Thyroid gland (tissue), 4 donors: ENCODE measurements around the gene C10orf90. TPM values are rescaled to one million over a fixed set of nuclear protein-coding genes. Genes with fewer than 3 reads are reported as not detected.

ENCODE experiments used
- DNase-seq, 2 donors: peaks; one replicate each; pipeline ENCODE4 v3.0.0-alpha.2; 2019
- H3K27ac ChIP-seq, 3 donors: fragments of 200-600 bp; sonication (generic); 1 replicate in 2 of 3; 2 replicates in 1 of 3; pipeline ENCODE4 v1.5.1; 2016 to 2019; ENCODE audit warnings: mild to moderate bottlenecking in 1 of 3, moderate library complexity in 1 of 3
- H3K27me3 ChIP-seq: fragments of 200-600 bp; sonication (generic); one replicate; pipeline ENCODE4 v1.5.1; 2019
- H3K36me3 ChIP-seq, 2 donors: fragments of 200-600 bp; sonication (generic); one replicate each; pipeline ENCODE4 v1.5.1; 2016 to 2019
- H3K4me1 ChIP-seq, 2 donors: fragments of 200-600 bp; sonication (generic); one replicate each; pipeline ENCODE4 v1.5.1; 2017 to 2019
- H3K4me3 ChIP-seq, 3 donors: fragments of 200-600 bp; sonication (generic); replicated peaks in 1 of 3; 1 replicate in 2 of 3; 2 replicates in 1 of 3; pipeline ENCODE4 v1.5.1; 2016; ENCODE audit warnings: mild to moderate bottlenecking in 1 of 3
- H3K9me3 ChIP-seq: fragments of 200-600 bp; sonication (generic); one replicate; pipeline ENCODE4 v1.5.1; 2017
- CTCF ChIP-seq, 6 experiments: fragments of 200-600 bp in 3 of 6; fragments of 450-650 bp in 3 of 6; sonication (generic) in 3 of 6; IDR thresholded peaks; one replicate each; pipeline ENCODE4 v1.5.1; 2016 to 2019; ENCODE audit warnings: antibody characterized with exemption in 6 of 6, mild to moderate bottlenecking in 2 of 6, inconsistent platforms in 1 of 6, moderate library complexity in 1 of 6
- POLR2A ChIP-seq, 2 donors: fragments of 450-650 bp; IDR thresholded peaks; one replicate each; pipeline ENCODE4 v1.6.1; 2017; ENCODE audit warnings: antibody characterized with exemption in 2 of 2, mild to moderate bottlenecking in 2 of 2, moderate library complexity in 1 of 2
- WGBS, 2 donors: methylation state at CpG; one replicate each; pipeline ENCODE4 v1.1.5; 2017; 5-methylcytosine and 5-hydroxymethylcytosine counted together
- intact Hi-C: fragments of 100-400 bp; cut with DNase I; formaldehyde crosslinking; loops from one replicate; pipeline ENCODE4 v1.15.1; 2023
- total RNA-seq, 4 donors: library from RNA; depleted of rRNA; stranded (reverse); fragments of >200 nt; gene quantifications; one replicate each; pipeline ENCODE4 v1.2.3, GENCODE V29; 2016

Gene C10orf90
- total RNA-seq, 4 donors from 2014 or later, result 0.45 to 5.1 (median 2.0) TPM

DNA sequence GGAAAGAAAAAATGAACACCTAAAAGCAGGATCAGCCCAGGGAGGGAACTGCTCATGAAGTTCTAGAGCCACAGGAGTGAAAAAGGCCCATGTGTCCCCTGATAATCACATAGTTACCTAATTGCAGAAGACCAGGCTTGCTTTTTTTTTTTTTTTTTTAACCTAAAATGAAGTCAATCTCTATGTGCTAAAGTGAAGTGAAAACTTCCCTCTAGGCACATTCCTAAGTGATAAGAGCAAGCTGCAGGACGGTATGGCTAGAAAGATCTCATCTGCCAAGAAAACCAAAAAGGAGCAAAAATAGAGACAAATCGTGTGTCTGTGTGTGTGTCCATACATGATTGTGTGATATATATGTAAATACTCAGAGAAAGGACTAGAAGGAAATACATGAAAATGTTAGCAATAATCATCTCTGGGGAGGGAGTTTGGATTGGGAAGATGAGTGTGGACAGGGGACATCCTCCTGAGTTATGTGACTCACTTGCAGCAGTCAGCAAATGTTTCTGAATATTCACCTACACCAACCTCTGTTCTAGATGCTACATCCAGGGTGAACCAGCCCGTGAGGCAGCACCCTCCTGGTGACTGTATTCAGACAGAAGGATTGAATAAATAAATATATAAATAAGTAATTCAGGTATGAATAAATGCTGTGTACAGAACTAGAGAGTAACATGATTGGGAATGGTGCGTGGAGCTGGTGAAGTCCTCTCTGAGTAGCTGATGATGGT, 76.4 kb downstream of the C10orf90 start:
- Histone ChIP-seq H3K27ac (no peak overlapping the region), H3K27me3 (no peaks in the 10 kb centered on the region), H3K36me3 (no peaks in the 10 kb centered on the region), H3K4me1 (no peaks in the 10 kb centered on the region), H3K9me3 (no peaks in the 10 kb centered on the region), H3K4me3 (no peak overlapping the region)
- intact Hi-C loops, result no loop called here
- DNase-seq, result no peak
- WGBS, 2 donors, result 86 to 92% methylated on average over 4 of the region's 4 CpGs
- TF ChIP-seq POLR2A (IDR thresholded peaks at IDR 0.05) (no peak), CTCF (IDR thresholded peaks at IDR 0.05) (no peak)

DNA sequence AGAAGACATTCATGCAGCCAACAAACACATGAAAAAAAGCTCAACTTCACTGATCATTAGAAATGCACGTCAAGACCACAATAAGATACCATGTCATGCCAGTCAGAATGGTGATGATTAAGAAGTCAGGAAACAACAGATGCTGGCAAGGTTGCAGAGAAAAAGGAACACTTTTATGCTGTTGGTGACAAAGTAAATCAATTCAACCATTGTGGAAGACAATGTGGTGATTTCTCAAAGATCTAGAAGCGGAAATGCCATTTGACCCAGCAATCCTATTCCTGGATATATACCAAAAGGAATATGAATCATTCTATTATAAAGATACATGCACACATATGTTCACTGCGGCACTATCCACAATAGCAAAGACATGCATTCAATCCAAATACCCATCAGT, 77.6 kb downstream of the C10orf90 start:
- no peaks in the 10 kb centered on the region for H3K4me1 ChIP-seq
- intact Hi-C loops, result no loop called here
- H3K27ac ChIP-seq, result no peak overlapping the region
- DNase-seq, result no peak
- H3K27me3 ChIP-seq, result no peaks in the 10 kb centered on the region
- H3K36me3 ChIP-seq, result no peaks in the 10 kb centered on the region
- H3K4me3 ChIP-seq, result no peak overlapping the region
- 93 to 94% methylated on average over 3 of the region's 3 CpGs for WGBS, 2 donors
- TF ChIP-seq CTCF (IDR thresholded peaks at IDR 0.05) (no peak), POLR2A (IDR thresholded peaks at IDR 0.05) (no peak)
- no peaks in the 10 kb centered on the region for H3K9me3 ChIP-seq

- Histone ChIP-seq H3K36me3 (no peaks in the 10 kb centered on the region), H3K9me3 (no peaks in the 10 kb centered on the region), H3K27me3 (no peaks in the 10 kb centered on the region), H3K4me1 (no peaks in the 10 kb centered on the region), H3K27ac (no peak overlapping the region), H3K4me3 (no peak overlapping the region)
- WGBS, 2 donors, result 97% methylated on average over 4 of the region's 4 CpGs; no CpG with 5 or more reads in 1 of the 2 donors
- intact Hi-C loops, result no loop called here
- TF ChIP-seq CTCF (IDR thresholded peaks at IDR 0.05), result no peak
- no peak for TF ChIP-seq POLR2A (IDR thresholded peaks at IDR 0.05)
- DNase-seq, result no peak
These were observed 82.5 kb downstream of the C10orf90 start for GRCh38 chr10:126588024-126588423.

DNA sequence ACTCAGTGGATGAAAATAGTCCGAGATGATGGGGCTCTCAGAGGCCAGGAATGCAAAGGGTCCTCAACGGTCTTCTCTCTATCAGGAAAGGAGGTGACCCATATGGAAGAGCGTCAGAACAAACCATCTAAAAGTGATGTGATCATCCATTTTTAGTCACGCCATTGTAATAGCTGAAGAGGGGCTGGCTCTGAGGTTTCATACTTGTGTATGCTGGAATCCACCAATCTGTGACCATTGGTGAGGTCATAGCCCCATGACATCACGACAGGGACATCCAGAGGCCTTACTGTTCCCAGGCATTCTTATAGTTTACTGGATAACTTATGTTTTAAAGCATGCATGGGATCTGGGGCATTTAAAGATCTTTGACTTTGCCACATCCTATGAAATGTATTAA, 83.6 kb downstream of the C10orf90 start:
- Histone ChIP-seq H3K27ac (no peak overlapping the region), H3K4me3 (no peak overlapping the region), H3K4me1 (no peaks in the 10 kb centered on the region), H3K9me3 (no peaks in the 10 kb centered on the region), H3K27me3 (no peaks in the 10 kb centered on the region), H3K36me3 (no peaks in the 10 kb centered on the region)
- DNase-seq, result no peak
- TF ChIP-seq CTCF (IDR thresholded peaks at IDR 0.05) (no peak), POLR2A (IDR thresholded peaks at IDR 0.05) (no peak)
- 90 to 91% methylated on average over 5 of the region's 5 CpGs for WGBS, 2 donors
- intact Hi-C loops, result no loop called here

GRCh38 chr10:126586128-126586527, 84.4 kb downstream of the C10orf90 start:
- WGBS, 2 donors, result 81 to 88% methylated on average over 14 of the region's 14 CpGs
- no peaks in the 10 kb centered on the region for H3K36me3 ChIP-seq
- H3K4me1 ChIP-seq, result no peaks in the 10 kb centered on the region
- intact Hi-C loops, result no loop called here
- H3K27ac ChIP-seq, result no peak overlapping the region
- H3K4me3 ChIP-seq, result no peak overlapping the region
- no peaks in the 10 kb centered on the region for H3K9me3 ChIP-seq
- DNase-seq, result no peak
- TF ChIP-seq POLR2A (IDR thresholded peaks at IDR 0.05) (no peak), CTCF (IDR thresholded peaks at IDR 0.05) (no peak)
- H3K27me3 ChIP-seq, result no peaks in the 10 kb centered on the region
